Effector memory CD8-positive, alpha-beta T cell (primary cell): Measurements from ENCODE around the gene MED7.

Source experiments
- ATAC-seq: fragments of 150-1000 bp; cut with Tn5 transposase; replicated peaks from 2 replicates; pipeline ENCODE4 v1.10.0; 2021; ENCODE audit warnings: mild to moderate bottlenecking, moderate library complexity
- DNase-seq, 3 experiments: peaks; one replicate each; pipeline ENCODE4 v3.0.0; 2021
- H3K27ac Mint-ChIP-seq, 2 donors: one replicate each; pipeline ENCODE4 v1.8.0; 2022; ENCODE audit warnings: mild to moderate bottlenecking in 2 of 2, mixed read lengths in 2 of 2, moderate library complexity in 2 of 2
- H3K27me3 Mint-ChIP-seq, 2 donors: one replicate each; pipeline ENCODE4 v1.8.0; 2022; ENCODE audit warnings: mixed read lengths in 2 of 2
- H3K36me3 Mint-ChIP-seq: one replicate; pipeline ENCODE4 v1.8.0; 2022; ENCODE audit warnings: mild to moderate bottlenecking, moderate library complexity, mixed read lengths; ENCODE audit not compliant: insufficient read depth
- H3K4me1 Mint-ChIP-seq, 2 donors: one replicate each; pipeline ENCODE4 v1.8.0; 2022; ENCODE audit warnings: low read depth in 2 of 2, mixed read lengths in 2 of 2
- H3K4me3 Mint-ChIP-seq, 2 donors: one replicate each; pipeline ENCODE4 v1.8.0; 2022; ENCODE audit warnings: mild to moderate bottlenecking in 2 of 2, mixed read lengths in 2 of 2, moderate library complexity in 2 of 2
- H3K9me3 Mint-ChIP-seq, 2 donors: one replicate each; pipeline ENCODE4 v1.8.0; 2022; ENCODE audit warnings: mixed read lengths in 2 of 2

Gene MED7

DNA sequence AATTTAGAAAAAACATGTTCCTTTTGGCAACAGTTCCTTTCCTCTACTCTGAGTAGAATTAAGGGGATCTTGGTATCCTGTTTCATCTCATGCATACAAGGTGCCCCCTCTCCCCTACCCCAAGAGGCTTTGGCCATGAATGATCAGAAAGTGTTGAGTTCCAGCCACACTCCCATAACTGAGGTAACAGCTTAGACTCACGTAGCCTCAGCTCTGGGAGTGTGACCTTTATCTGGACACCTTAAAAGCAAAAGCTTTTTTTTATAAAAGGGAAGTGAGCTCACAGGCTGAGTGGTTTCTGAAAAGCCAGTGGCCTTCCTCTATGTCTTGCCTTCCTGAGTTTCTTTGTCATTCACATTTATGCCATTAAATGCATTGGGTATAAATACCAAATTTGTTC lies 32.9 kb downstream of the MED7 start:
- Mint-ChIP-seq H3K4me1 (peaks cover 18 to 25% of the 10 kb centered on the region in 2 donors), H3K4me3 (peak overlapping the region; percentile 75 to 81), H3K27me3 (no peaks in the 10 kb centered on the region), H3K27ac (peak overlapping the region; percentile 78 to 96), H3K9me3 (no peaks in the 10 kb centered on the region), H3K36me3 (peaks cover 3% of the 10 kb centered on the region)
- peak; percentile 64 for ATAC-seq
- peak; percentile 2 to 4 (median 3) for DNase-seq

DNA sequence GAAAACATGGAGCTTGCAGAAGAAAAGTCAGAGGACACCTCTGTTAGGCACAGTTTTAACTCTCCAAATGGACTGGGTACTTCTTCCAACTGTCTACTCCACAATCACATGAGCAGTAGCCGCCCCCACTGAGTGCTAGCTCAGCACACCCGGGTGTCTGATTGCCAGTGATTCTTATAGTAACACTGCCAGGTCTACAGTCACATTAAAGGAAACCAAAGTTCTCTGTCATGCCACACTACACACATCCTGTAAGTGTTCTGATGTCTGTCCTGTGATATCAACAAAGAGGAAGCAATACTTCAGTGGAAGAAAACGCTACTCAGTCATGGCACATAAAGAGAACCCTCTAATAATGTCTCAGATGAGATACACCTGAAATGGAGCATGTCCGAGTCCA lies 33.7 kb downstream of the MED7 start, which contains the start of gene HAVCR2:
Gene HAVCR2 (minus strand): TSS at position 69 of the 400 bp plus-strand sequence. CDS start 61 bp downstream, at position 8.
- peak; percentile 28 to 40 (median 40) for DNase-seq
- H3K4me3 Mint-ChIP-seq, result peak within 1 kb of the TSS; percentile 75 to 81

DNA sequence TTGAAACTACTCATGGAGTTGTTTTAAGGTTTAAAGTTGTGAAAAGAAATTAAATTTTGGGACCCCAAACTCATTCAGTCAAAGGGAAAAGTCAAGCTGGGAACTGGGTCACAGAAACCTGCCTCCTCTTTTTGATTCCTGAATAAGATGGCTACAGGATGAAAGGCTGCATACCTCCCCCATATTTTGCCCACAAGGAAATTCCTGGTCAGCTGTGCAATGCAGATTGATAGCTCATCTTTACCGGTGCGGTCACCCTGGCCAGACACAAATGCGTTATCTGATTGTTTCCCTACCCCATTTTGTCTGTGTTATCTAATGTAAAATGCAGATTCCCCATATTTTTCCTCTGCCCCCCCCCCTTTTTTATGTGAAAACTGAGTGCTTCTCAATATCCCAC lies 35.2 kb downstream of the MED7 start:
- no peaks in the 10 kb centered on the region for H3K9me3 Mint-ChIP-seq
- H3K27me3 Mint-ChIP-seq, result no peaks in the 10 kb centered on the region
- peaks cover 16 to 21% of the 10 kb centered on the region in 2 donors for H3K4me1 Mint-ChIP-seq
- no peak overlapping the region for H3K4me3 Mint-ChIP-seq
- ATAC-seq, result no peak
- peak overlapping the region; percentile 59 to 96 for H3K27ac Mint-ChIP-seq
- no peak for DNase-seq
- peaks cover 3% of the 10 kb centered on the region for H3K36me3 Mint-ChIP-seq

More for the DNA sequence above, 33.7 kb downstream of the MED7 start, which contains the start of gene HAVCR2:
- Mint-ChIP-seq H3K27ac (peak within 1 kb of the TSS; percentile 78 to 96), H3K27me3 (no peaks in the 10 kb centered on the region), H3K9me3 (no peaks in the 10 kb centered on the region), H3K36me3 (peaks cover 3% of the 10 kb centered on the region), H3K4me1 (peaks cover 18 to 24% of the 10 kb centered on the region in 2 donors)
- ATAC-seq, result peak; percentile 95

DNA sequence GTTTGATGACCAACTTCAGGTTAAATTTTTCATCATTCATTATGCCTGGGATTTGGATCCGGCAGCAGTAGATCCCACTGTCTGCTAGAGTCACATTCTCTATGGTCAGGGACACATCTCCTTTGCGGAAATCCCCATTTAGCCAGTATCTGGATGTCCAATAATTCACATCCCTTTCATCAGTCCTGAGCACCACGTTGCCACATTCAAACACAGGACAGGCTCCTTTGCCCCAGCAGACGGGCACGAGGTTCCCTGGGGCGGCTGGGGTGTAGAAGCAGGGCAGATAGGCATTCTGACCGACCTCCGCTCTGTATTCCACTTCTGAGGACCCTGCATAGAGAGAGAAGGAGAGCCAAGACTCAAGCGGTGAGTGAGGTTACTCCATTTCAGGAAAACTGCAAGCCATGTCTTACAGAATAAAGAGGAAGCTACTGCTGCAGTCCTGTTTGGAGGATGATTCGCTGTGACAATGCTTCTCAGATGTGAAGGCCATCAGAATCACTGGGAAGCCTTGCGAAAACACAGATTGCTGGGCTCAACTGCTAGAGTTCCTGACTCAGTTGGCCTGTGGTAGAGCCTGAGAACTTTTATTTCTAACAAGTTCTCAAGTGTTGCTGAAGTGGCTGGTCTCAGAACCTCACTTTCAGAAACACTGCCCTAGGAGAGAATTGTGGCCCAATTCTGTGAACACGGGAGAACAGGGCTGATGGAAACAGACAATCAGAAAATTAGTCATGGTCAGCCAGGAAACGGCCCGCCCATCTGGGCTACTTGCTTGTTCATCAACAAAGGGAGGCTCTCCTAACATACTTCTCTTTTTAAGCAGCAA lies 35.8 kb downstream of the MED7 start:
- Mint-ChIP-seq H3K4me1 (peaks cover 16 to 21% of the 10 kb centered on the region in 2 donors), H3K36me3 (peaks cover 3% of the 10 kb centered on the region), H3K9me3 (no peaks in the 10 kb centered on the region), H3K27ac (peak overlapping the region in 1 of 2 donors; percentile 59), H3K4me3 (no peak overlapping the region), H3K27me3 (no peaks in the 10 kb centered on the region)
- DNase-seq (no peak), ATAC-seq (no peak)

DNA sequence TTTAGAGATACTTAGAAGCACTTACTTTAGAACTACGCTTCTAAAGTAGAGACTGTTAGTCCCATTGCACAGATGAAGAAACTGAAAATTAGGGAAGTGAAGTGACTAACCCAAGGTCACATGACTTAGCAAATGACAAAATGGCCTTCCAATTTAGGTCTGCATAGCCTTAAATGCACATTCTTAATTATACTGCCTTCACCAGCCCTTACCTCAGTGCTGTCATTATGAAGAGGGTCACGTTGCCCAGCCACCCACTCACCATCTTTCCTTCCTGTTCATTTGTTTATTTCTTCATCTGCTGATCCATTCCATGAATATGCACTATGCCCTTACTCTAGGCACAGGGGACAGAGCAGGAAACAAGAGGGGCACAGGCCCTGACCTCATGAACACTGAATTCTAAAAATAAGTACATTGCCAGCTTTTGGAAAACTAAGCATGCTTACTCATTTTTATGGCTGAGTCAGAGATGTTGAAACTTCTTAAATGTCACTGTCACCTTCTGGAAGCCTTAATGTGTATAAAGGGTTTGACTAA lies 42.5 kb downstream of the MED7 start:
- DNase-seq, result no peak
- Mint-ChIP-seq H3K9me3 (no peaks in the 10 kb centered on the region), H3K27ac (no peak overlapping the region), H3K4me3 (no peak overlapping the region), H3K4me1 (no peaks in the 10 kb centered on the region), H3K27me3 (no peaks in the 10 kb centered on the region), H3K36me3 (no peaks in the 10 kb centered on the region)
- no peak for ATAC-seq

DNA sequence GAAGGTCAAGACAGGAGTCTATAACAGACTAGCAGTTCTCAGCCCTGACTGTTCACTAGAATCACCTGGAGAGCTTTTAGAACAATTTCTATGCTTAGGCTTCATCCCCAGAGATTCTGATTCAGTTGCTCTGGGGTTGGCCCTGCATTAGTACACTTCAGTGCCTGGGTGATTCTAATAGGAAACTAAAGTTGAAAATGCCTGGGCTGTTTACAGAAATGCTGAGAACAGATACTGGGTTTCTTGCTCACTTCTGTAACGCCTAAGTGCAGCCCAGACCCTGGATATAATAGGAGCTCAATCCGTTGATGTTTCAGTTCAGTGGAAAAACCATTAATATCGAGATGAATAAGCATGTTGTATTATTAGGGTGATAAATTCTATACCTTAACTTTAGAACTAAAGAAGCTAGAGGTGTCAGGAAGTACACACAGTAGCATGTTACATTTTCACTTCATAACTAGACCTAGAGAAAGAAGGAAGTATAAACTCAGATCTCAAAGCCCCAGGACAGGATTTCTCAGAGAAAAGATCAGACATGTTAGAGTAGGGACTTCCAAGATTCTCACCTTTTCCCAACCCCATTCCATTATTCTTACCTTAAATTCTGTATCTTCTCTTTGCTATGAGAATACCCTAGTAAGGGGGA lies 54.2 kb downstream of the MED7 start:
- H3K27ac Mint-ChIP-seq, result no peak overlapping the region
- peaks cover 4% of the 10 kb centered on the region for H3K36me3 Mint-ChIP-seq
- DNase-seq, result no peak
- no peak overlapping the region for H3K4me3 Mint-ChIP-seq
- H3K4me1 Mint-ChIP-seq, result no peaks in the 10 kb centered on the region
- H3K27me3 Mint-ChIP-seq, result no peaks in the 10 kb centered on the region
- H3K9me3 Mint-ChIP-seq, result no peaks in the 10 kb centered on the region
- no peak for ATAC-seq
